ENCODE results near the gene PACS2.

Gene PACS2

GRCh38 chr14:105374389-105374788 is 59.8 kb downstream of the PACS2 start:
- H3K27me3 ChIP-seq (ENCODE audit: insufficient read depth, low read depth, severe bottlenecking): no peaks in the 10 kb centered on the region
- no peak overlapping the region for H3K27ac ChIP-seq
- H3K4me3 ChIP-seq (ENCODE audit: low read depth, low read length): no peak overlapping the region
- no peak for TF ChIP-seq CTCF (IDR thresholded peaks at IDR 0.05; ENCODE audit: low read depth, low read length)
- peaks cover 2% of the 10 kb centered on the region; the same call in 1 of the 2 replicates for H3K36me3 ChIP-seq
- H3K9me3 ChIP-seq (ENCODE audit: severe bottlenecking): peaks cover 10% of the 10 kb centered on the region
- no peak for DNase-seq

- Histone ChIP-seq H3K36me3 (peaks cover 7% of the 10 kb centered on the region), H3K9me3 (ENCODE audit: severe bottlenecking) (peaks cover 10% of the 10 kb centered on the region), H3K4me3 (ENCODE audit: low read depth, low read length) (no peak overlapping the region), H3K27me3 (ENCODE audit: insufficient read depth, low read depth, severe bottlenecking) (no peaks in the 10 kb centered on the region), H3K27ac (no peak overlapping the region)
- TF ChIP-seq CTCF (IDR thresholded peaks at IDR 0.05; ENCODE audit: low read depth, low read length): no peak
- no peak for DNase-seq
These were observed 61.1 kb downstream of the PACS2 start for GRCh38 chr14:105375635-105376057.

GRCh38 chr14:105376521-105377440 is 62.2 kb downstream of the PACS2 start:
- no peak overlapping the region for H3K4me3 ChIP-seq (ENCODE audit: low read depth, low read length)
- peaks cover 10% of the 10 kb centered on the region for H3K9me3 ChIP-seq (ENCODE audit: severe bottlenecking)
- peaks cover 7% of the 10 kb centered on the region for H3K36me3 ChIP-seq
- H3K27me3 ChIP-seq (ENCODE audit: insufficient read depth, low read depth, severe bottlenecking): no peaks in the 10 kb centered on the region
- no peak overlapping the region for H3K27ac ChIP-seq
- DNase-seq: no peak
- no peak for TF ChIP-seq CTCF (IDR thresholded peaks at IDR 0.05; ENCODE audit: low read depth, low read length)

GRCh38 chr14:105377555-105378182 is 63.1 kb downstream of the PACS2 start:
- Histone ChIP-seq H3K27ac (no peak overlapping the region), H3K9me3 (ENCODE audit: severe bottlenecking) (peaks cover 10% of the 10 kb centered on the region), H3K36me3 (peaks cover 11% of the 10 kb centered on the region), H3K4me3 (ENCODE audit: low read depth, low read length) (no peak overlapping the region), H3K27me3 (ENCODE audit: insufficient read depth, low read depth, severe bottlenecking) (no peaks in the 10 kb centered on the region)
- no peak for DNase-seq
- peak; percentile 22; the same call in 1 of the 2 replicates for TF ChIP-seq CTCF (IDR thresholded peaks at IDR 0.05; ENCODE audit: low read depth, low read length)

GRCh38 chr14:105378199-105378598 is 63.7 kb downstream of the PACS2 start:
- no peak for DNase-seq
- H3K4me3 ChIP-seq (ENCODE audit: low read depth, low read length): no peak overlapping the region
- no peak for TF ChIP-seq CTCF (IDR thresholded peaks at IDR 0.05; ENCODE audit: low read depth, low read length)
- H3K36me3 ChIP-seq: peaks cover 15% of the 10 kb centered on the region
- peaks cover 7% of the 10 kb centered on the region for H3K9me3 ChIP-seq (ENCODE audit: severe bottlenecking)
- H3K27ac ChIP-seq: no peak overlapping the region
- H3K27me3 ChIP-seq (ENCODE audit: insufficient read depth, low read depth, severe bottlenecking): no peaks in the 10 kb centered on the region
